Colonic mucosa (tissue), 4 donors: ENCODE measurements around the gene JAZF1. TPM values are rescaled to one million over a fixed set of nuclear protein-coding genes. Genes with fewer than 3 reads are reported as not detected.

Experiments
- DNase-seq: peaks from one replicate; pipeline ENCODE4 v3.0.0-alpha.2; 2020
- H3K27ac ChIP-seq: fragments of 200-600 bp; one replicate; pipeline ENCODE4 v1.8.0; 2021
- H3K27me3 ChIP-seq: fragments of 200-600 bp; one replicate; pipeline ENCODE4 v1.8.0; 2021
- H3K36me3 ChIP-seq: fragments of 200-600 bp; one replicate; pipeline ENCODE4 v1.8.0; 2021
- H3K4me1 ChIP-seq: fragments of 200-600 bp; one replicate; pipeline ENCODE4 v1.8.0; 2021; ENCODE audit warnings: mild to moderate bottlenecking
- H3K4me3 ChIP-seq: fragments of 200-600 bp; one replicate; pipeline ENCODE4 v1.8.0; 2021
- H3K9ac ChIP-seq, 2 donors: one replicate each; pipeline ENCODE4 v1.7.0; 2013; ENCODE audit warnings: control low read depth in 2 of 2, low read depth in 2 of 2, low read length in 2 of 2
- H3K9me3 ChIP-seq: fragments of 200-600 bp; one replicate; pipeline ENCODE4 v1.8.0; 2021
- intact Hi-C: fragments of 100-400 bp; cut with DNase I; formaldehyde crosslinking; loops from one replicate; pipeline ENCODE4 v1.14.1; 2022
- total RNA-seq, 2 donors: library from RNA; stranded (reverse); fragmentation: NEBNext Ultra II Directional in 1 of 2; extraction: Animal tissue kit (Norgen Biotek cat#: 25700) in 1 of 2; gene quantifications; one replicate each; pipeline ENCODE4 v1.2.1, GENCODE V29; 2021
- TF ChIP-seq, protein P1 (sequence below): fragments of 200-600 bp; IDR thresholded peaks from one replicate; pipeline ENCODE4 v1.8.0; 2022; ENCODE audit warnings: antibody characterized with exemption, mild to moderate bottlenecking
- donor health status: healthy.
- donor health status: DM: no; HTN: no; CAD: no.
- donor health status: DM: no; HTN: no; CAD: no.

JAZF1 gene
- total RNA-seq, 2 donors from 2014 or later: 1.8 to 10.1 TPM

DNA sequence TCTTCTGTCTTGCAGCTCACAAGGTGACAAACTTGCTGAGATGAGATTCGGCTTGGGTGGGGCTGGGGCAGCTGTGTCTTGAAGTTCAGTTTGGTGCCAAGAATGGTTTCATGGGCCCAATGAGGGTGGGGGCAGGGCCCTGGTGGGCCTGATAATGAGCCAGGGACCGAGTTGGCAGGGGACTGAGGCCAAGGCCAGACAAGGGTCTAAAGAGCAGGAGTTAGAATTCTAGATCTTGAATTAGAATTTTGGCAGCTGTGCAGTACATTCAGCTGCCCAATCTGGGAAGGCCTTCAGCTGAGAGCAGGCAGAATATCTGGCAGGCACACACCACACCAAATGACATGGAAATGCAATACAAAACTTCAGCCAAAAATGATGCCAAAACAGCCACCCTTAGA lies 1.5 kb upstream of the JAZF1 start:
- Histone ChIP-seq H3K4me1 (no peaks in the 10 kb centered on the region), H3K4me3 (no peak overlapping the region), H3K27ac (no peak overlapping the region), H3K9ac (no peak overlapping the region), H3K36me3 (no peaks in the 10 kb centered on the region), H3K9me3 (no peaks in the 10 kb centered on the region), H3K27me3 (no peaks in the 10 kb centered on the region)
- TF ChIP-seq, protein P1, sequence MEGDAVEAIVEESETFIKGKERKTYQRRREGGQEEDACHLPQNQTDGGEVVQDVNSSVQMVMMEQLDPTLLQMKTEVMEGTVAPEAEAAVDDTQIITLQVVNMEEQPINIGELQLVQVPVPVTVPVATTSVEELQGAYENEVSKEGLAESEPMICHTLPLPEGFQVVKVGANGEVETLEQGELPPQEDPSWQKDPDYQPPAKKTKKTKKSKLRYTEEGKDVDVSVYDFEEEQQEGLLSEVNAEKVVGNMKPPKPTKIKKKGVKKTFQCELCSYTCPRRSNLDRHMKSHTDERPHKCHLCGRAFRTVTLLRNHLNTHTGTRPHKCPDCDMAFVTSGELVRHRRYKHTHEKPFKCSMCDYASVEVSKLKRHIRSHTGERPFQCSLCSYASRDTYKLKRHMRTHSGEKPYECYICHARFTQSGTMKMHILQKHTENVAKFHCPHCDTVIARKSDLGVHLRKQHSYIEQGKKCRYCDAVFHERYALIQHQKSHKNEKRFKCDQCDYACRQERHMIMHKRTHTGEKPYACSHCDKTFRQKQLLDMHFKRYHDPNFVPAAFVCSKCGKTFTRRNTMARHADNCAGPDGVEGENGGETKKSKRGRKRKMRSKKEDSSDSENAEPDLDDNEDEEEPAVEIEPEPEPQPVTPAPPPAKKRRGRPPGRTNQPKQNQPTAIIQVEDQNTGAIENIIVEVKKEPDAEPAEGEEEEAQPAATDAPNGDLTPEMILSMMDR: no peak
- no peak for DNase-seq
- intact Hi-C loops: no loop called here

DNA sequence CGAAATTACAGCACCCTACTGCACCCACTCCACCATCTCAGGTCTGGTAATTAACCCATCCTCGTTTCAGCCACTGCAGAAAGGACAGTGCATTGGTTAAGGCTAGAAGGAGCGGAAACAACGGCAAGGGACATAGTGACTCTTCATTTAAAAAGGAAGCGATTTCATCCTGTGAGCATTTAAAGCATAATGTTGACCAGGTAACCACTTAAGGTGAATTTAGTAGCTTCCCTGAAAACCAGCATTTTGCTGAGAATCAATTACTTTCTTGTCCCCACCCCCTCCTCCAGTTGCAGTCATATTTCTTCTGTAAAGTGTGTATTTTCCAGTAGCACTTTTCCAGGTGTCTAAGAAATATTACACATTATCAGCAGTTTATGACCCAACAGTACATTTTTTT lies 821 bp upstream of the JAZF1 start:
- no peaks in the 10 kb centered on the region for H3K27me3 ChIP-seq
- intact Hi-C loops: no loop called here
- no peaks in the 10 kb centered on the region for H3K4me1 ChIP-seq
- DNase-seq: no peak
- H3K4me3 ChIP-seq: no peak overlapping the region
- H3K27ac ChIP-seq: no peak overlapping the region
- H3K9ac ChIP-seq: no peak overlapping the region
- no peaks in the 10 kb centered on the region for H3K9me3 ChIP-seq
- TF ChIP-seq, protein P1: no peak
- no peaks in the 10 kb centered on the region for H3K36me3 ChIP-seq

DNA sequence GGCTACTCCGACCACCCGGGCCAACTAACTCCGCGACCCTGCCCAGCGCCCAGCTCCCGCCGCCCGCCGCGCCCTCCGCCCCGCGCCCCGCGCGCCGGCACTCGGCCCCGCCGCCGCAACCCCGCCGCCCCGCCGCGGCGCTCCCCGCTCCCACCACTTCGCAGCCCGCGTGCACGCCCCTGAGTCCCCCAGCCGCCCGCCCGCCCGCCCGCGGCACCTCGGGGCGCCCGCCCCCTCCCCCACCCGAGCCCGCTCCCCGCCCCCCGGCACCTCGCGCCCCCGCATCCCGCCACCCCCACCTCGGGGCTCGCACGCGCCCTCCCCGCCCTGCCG lies 598 bp downstream of the JAZF1 start:
- TF ChIP-seq, protein P1: no peak

DNA sequence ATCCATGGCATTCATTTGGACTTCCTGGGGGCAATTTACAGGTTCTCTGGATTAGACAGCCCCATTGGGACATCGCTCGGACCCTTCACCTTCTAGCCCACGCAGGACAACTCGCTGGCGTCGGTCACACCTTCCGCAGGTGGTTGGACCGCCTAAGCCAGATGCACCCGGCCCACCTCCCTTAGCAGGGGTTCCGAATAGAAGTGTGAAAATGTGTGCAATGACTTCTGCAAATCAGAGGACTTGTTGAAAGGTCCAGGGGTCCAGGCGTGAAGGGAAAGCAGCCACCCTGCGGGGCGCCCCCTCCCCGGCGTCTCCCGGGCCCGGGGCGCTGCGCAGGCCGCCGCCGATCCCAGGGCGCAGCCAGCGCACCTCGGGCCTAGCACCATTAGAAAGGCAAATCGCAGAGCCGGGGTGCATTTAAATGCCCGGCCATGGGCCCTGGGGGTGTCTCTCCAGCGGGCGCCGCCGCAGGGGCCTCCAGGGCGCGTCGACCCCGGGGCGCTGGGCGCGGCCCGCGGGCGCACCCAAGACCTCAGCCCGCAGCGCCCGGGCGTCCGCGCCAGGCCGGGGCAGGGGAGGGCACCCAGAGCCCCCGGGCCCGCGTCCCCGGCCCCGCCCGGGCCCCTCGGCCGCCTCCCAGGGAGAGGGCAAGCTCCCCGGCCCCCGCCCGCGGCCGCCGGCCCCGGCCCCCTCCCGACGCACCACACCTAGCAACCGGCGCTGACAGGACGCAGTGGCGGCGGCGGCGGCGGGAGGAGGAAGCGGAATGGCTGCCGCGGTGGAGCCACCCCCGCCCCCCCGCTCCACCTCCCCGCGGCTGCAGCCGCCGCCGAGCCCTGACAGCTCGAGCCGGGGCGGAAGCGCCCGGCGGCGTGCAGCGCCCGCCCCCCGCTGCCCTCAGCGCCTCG lies 1.2 kb downstream of the JAZF1 start:
- Histone ChIP-seq H3K9me3 (no peaks in the 10 kb centered on the region), H3K4me3 (peak overlapping the region; percentile 52), H3K36me3 (no peaks in the 10 kb centered on the region), H3K27me3 (no peaks in the 10 kb centered on the region), H3K4me1 (no peaks in the 10 kb centered on the region), H3K27ac (peak overlapping the region; percentile 8), H3K9ac (peak overlapping the region; percentile 30 to 67)
- intact Hi-C loops: no loop called here
- TF ChIP-seq, protein P1: no peak
- DNase-seq: peak; percentile 80

More for the DNA sequence above, 598 bp downstream of the JAZF1 start:
- no peaks in the 10 kb centered on the region for H3K36me3 ChIP-seq
- H3K9me3 ChIP-seq: no peaks in the 10 kb centered on the region
- DNase-seq: no peak
- H3K27me3 ChIP-seq: no peaks in the 10 kb centered on the region
- H3K4me1 ChIP-seq: no peaks in the 10 kb centered on the region
- intact Hi-C loops: no loop called here
- peak overlapping the region in 1 of 2 donors; percentile 37 for H3K9ac ChIP-seq
- H3K27ac ChIP-seq: no peak overlapping the region
- peak overlapping the region; percentile 52 for H3K4me3 ChIP-seq

DNA sequence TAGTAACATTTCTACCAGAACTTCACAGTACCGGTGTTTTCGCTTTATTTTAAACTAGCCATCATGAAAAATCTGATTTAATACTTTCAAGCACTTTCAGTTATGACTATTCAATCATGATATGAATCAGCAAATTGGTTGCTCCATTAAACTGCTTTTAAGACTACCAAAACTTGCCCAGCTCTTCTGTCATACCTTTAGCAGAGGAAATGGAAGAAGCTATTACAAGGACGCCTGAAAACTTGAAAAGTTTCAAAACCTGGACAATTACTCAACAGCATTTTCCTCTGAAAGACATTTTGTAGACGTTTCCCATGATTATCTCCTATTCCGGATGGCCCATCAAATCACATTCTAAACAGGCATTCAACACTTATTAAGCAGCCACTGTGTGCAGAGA lies 2.0 kb downstream of the JAZF1 start:
- H3K36me3 ChIP-seq: no peaks in the 10 kb centered on the region
- no peaks in the 10 kb centered on the region for H3K4me1 ChIP-seq
- peak overlapping the region in 1 of 2 donors; percentile 30 for H3K9ac ChIP-seq
- no peaks in the 10 kb centered on the region for H3K27me3 ChIP-seq
- intact Hi-C loops: no loop called here
- TF ChIP-seq, protein P1: no peak
- peak overlapping the region; percentile 52 for H3K4me3 ChIP-seq
- H3K9me3 ChIP-seq: no peaks in the 10 kb centered on the region
- no peak for DNase-seq
- peak overlapping the region; percentile 8 for H3K27ac ChIP-seq
